HG02610 (cell line): ENCODE data around the gene MAPK11.

Source experiments
- ATAC-seq: cut with Tn5 transposase; IDR thresholded peaks from one replicate; pipeline ENCODE4 v1.9.1; 2021; ENCODE audit warnings: mild to moderate bottlenecking, moderate library complexity; ENCODE audit not compliant: unreplicated experiment

MAPK11 gene

DNA sequence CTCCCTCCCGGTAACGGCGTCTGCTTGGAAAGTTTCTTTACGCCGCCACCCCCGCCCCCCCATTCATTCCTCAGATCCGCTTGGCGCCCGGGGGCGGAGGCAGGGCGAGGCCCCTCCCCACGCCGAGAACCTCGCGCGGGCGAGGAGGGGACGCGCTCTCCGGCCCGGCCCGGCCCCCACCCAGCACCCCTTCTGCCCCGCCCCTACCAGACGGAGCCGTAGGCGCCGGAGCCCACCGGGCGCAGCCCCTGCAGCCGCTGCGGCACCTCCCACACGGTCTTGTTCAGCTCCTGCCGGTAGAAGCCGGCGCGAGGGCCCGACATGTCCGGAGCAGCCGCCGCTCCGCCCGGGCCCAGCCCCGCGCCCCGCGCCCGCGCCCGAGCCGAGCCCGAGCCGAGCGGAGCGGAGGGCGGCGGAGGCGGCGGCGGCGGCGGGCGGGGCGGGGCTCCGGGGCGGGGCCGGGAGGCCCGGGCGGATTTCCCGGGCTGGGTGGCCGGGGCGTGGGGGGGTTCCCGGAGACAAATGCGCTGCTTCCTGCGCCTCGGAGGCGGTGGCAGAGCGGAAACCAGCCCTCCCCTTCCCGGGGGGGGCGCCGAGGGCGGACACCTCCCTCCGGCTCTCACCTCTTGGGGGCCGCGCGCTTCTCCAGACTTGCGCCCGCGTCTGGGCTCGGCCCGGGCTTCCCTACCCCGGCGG, at the start of gene MAPK11:
Gene MAPK11, minus strand, starts transcription at position 411 of the 696 bp plus-strand sequence. Its CDS starts 88 bp downstream, at position 323.
- ATAC-seq, result no peak

GRCh38 chr22:50319503-50319951, 49.3 kb upstream of the MAPK11 start:
- ATAC-seq, result no peak

DNA sequence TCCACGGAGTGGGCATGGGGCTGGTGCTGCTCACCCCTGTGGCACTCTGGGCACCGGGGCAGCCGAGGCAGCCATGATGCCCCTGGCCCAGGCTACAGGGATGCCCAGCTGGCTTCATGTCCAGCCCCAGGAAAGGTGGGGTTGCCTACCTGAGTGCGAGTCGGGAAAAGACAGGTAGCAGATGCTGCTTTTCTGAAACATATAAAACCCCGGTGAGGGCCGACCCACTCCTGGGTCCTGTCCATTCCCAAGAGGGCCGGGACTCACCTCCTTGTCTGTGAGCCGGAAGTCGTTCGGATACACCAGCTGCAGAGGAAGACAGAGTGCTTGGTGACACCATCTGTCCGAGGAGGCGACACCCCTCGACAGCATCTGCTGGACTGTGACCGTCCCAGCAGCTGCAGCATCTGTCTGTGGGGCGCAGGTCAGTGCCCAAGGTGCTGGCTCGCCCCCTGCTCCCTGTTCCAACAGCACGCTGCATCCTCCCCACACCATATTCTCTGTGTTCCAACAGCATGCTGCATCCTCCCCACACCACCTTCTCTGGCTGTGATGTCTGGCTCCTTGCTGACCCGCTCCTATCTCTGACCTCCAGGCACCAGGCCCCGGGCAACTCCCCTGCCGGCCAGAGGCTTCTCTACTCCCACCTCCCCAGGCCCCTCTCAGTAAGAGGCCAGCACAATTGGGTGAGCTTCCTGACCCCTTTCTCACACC, 48.7 kb upstream of the MAPK11 start:
- ATAC-seq, result no peak

GRCh38 chr22:50318356-50318697, 48.1 kb upstream of the MAPK11 start:
- ATAC-seq, result no peak

- no peak for ATAC-seq
These were observed 47.5 kb upstream of the MAPK11 start for GRCh38 chr22:50317674-50318073.

- no peak for ATAC-seq
These were observed 47.0 kb upstream of the MAPK11 start for GRCh38 chr22:50317178-50317577.

DNA sequence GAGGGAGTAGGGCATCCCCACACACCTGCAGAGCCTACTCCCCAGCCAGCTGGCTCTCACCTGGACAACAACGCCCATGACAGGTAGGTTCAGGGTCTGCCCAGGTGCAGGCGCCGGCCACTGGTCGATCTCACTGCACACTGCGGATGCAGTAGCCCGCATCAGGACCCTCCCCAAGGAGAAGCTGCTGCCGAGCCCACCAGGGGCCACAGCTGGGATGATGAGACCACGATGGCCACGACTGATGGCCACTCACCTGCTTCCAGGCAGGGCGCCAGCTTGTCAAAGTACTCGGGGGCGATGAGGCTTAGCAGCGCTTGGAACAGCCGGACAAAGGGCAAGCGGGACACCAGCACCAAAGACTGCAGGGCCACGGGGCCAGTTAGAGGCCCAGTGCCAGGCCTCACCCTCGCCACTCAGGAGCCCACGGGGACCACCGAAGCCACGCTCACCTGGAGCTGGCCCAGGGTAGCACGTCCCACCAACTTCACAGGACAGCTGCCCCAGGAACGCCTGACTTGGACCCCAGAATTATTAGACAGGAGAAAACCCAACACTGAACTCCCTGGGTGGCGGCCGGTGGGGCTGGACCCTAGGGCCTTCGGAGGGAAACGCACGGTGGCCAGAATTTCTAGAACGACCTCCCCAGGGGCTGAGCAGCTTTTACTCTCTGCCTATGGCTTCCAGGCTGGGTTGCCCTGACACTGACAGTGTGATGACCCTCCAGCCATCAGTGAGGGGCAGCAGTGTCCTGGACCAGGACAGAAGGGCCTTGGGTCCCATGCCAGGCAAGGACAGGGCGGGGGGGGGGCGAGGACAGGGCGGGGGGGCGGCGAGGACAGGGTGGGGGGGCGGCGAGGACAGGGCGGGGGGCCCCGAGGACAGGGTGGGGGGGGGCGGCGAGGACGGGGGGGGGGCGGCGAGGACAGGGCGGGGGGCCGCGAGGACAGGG, 46.2 kb upstream of the MAPK11 start:
- ATAC-seq, result no peak

GRCh38 chr22:50315289-50316113, 45.3 kb upstream of the MAPK11 start:
- no peak for ATAC-seq

DNA sequence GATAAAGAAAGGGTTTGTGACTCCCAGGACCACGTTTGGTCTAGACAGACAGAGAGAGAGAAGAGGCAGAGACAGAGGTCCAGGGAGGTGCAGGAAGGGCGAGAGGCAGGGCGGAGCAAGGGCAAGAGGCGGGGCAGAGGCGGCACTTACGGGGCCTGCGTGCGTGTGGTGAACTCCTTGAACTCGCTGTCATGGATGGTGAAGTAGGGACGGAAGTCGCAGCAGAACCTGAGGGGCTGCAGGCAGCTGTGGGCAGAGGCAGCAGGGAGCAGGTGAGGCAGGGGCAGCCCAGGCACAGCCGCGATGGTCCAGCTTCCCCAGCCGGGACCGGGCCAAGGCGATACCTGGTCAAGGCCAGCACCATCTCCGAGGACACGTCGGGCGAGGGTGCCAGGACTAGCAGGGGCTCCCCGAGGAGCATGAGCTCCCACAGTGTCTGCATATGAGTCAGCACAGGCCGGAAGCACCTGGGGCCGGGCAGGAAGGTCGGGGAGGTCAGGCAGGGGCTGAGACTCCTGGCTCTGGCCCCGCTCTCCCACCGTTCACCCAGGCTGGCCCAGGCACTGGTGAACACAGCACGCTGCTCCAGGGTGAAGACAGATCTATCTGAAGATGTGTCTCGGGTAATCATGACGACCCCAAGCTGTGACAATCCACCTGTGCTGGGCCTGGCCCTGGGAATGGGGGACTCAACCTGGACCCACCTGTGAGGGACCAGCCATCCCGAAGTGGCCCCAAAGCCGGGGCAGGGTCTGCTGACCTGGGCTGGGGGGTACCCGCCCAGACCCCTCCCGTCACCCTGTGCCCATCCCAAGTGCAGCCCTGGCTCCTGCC, 44.5 kb upstream of the MAPK11 start:
- peak; percentile 75 for ATAC-seq

GRCh38 chr22:50314081-50314454, 43.9 kb upstream of the MAPK11 start:
- ATAC-seq, result no peak

- no peak for ATAC-seq
These were observed 43.4 kb upstream of the MAPK11 start for GRCh38 chr22:50313600-50313999.

DNA sequence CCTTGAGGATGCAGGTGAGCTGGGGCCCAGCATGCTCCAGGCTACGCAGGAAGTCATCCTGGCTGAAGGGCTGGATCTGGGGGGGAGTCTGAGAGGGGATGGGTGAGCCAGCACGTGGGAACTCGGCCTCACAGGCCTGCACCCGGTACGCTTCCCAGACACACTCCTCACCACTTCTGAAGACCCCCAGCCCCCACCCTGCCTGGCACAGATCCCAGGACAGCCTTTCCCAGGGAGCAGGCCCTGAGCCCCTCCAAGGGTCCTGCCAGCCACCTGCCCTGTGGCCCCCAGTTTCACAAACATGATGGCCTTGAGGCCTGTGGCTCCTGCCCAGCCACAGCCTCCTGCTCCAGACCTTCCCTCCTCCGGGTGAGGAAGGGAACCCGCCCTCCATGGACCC, 42.8 kb upstream of the MAPK11 start:
- no peak for ATAC-seq

DNA sequence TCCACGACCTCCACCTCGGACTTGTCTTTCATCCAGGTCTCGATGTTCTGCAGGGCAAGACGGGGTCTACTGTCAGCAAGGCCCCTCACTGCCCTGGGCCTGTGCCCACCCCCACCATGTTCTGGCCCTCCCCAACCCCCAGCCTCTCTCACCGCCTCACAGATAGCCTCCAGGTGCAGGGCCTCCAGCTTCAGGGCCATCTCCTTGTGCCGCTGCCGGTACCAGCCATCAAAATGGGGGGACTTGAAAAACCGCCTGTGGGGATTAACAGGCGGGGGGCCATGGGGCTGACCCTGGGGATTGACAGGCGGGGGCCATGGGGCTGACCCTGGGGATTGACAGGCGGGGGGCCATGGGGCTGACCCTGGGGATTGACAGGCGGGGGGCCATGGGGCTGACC, 42.2 kb upstream of the MAPK11 start:
- no peak for ATAC-seq

DNA sequence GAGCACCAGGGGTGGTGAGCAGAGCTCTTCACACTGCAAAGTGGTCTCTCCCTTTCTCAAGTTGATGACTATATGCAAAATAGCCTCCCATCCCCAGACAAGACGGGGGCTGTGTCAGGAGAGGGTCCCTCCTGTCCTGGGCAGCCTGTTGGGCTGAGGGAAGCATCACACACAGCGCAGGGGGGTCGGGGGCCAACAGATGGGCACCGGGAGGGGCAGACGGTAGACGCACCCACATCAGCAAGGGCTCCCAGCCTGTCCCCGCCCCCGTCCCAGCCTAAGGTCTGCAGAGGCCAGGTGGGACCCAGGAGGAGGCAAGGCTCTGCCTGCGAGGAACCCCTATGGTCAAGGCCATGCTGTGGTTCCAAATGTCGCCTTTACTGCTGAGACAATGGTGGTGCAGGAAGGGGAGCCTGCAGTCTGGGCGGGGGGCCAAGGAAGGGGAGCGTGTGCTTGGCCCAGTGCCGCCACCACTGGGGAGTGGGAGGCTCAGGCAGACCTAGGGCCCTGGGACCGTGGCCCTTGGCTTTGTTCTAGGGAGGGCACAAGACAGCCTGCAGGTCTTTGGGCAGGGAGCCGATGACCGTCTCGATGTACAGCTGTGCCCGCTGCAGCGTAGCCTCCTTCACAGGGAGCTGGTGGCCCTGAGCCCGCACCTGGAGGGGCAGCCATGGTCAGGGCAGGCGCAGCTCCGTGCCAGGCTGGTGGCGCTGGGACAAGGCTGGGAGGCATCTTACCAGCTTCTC, 41.6 kb upstream of the MAPK11 start:
- ATAC-seq, result no peak

DNA sequence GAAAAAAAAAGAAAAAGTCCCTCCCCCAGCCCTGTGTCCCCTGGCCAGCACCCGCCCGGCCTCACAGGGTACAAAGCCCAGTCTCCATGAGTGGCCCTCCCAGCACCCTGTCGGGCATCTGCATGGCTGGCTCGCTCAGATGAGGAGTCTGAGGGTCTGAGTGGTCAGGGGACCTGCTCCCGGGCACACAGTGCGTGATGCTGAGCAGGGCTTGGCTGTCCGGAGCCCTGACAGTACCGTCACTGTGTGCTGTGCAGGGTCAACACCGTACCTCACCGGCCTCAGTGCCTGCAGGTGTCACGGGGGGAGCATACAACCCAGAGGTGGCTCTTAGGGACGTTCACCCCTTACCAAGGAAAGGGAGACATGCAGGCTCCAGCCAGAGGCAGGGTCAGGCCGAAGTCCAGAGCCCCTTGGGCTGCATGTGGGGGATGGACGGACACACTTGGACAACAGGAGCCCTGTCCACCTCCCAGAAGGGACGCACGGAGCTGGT, 40.8 kb upstream of the MAPK11 start:
- no peak for ATAC-seq

- ATAC-seq, result no peak
These were observed 40.0 kb upstream of the MAPK11 start for GRCh38 chr22:50310031-50310722.

DNA sequence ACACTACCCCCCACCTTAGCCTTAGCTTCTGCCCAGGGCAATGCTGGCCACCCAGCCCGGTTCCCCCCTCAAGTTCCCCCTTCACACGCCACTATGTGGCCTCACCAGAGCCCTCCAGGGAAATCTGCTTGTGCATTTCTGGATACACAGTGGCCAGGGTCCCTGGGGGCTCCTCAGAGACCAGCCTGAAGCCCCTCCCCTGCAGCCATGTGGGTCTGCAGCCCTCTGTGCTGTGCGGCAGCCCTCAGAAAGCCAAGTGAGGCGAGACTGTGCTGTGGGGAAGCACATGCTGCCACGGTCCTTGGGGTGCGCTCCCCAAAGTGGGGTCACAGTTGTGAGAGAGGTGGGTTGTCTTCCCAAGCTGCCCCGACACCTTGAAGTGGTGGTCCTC, 39.4 kb upstream of the MAPK11 start:
- ATAC-seq, result no peak

GRCh38 chr22:50308986-50309600, 38.9 kb upstream of the MAPK11 start:
- ATAC-seq, result no peak
